ENCODE results near the gene SMYD2.

Gene SMYD2

DNA sequence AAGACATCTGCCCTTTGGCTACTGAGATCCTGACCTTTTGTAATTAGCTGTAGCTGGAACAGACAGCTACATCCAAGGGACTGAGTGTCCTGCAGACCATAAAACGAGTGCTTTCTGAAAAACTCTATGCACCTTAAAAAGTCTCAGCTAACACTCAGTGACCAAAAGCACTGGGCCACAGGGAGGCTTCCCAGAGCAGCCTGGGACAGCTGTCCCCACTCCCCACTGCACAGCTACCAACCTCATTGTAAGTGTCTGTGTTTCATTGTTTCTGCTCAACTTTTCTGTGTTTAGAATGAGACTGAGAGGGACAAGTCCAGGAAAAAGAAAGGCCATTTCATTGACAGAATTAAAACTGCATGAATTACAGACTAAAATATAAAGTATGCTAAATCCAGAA, 80.7 kb downstream of the SMYD2 start:
- DNase-seq (ENCODE audit: low read depth), result no peak

DNA sequence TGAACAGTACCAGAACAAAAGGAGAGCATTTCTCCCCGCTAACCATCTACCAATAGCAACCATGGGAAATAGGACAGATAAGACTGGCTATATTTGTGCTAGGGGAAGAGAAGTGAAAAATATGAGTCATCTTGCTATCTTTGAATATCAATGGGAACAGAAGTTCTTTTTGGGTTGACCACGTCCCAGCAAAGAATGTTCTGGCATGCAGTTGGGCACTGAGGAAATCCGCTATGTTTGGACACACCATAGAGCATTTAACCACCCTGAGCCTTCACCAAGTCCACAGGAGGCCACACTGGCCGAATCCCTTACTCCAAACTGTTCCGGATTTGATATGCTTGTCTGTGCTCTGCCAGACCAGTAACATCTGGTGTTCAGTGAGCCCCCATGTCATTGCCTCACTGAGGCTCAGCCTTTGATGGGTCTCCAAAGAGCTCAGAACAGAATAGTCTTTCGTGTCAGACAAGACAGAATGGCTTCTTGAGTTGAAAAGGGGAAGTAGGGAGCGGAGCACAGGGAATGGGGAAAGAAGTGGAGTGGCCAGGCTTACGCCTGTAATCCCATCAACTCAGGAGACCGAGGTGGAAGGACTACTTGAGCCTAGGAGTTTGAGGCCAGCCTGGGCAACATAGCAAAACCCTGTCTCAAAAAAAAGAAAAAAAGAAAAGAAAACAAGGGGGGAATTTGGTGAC, 81.4 kb downstream of the SMYD2 start:
- DNase-seq (ENCODE audit: low read depth), result no peak

DNA sequence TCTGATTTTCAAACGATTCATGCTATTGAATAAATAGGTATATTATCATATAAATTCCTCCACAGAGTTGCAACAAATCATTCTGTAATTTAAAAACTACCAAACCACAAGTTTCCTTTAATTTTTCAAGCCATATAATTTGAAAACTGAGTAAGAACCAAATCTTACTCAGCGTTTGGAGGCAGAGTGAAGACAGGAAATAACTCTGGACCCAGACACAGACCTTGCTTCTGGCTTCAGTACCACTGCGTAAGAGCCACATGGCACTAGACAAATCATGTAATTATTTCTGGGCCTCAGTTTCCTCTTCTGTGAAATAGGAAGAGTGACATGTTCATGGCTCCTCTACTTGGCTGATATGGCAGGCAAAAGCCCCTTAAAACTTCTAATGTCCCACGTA, 82.4 kb downstream of the SMYD2 start:
- DNase-seq (ENCODE audit: low read depth), result no peak

DNA sequence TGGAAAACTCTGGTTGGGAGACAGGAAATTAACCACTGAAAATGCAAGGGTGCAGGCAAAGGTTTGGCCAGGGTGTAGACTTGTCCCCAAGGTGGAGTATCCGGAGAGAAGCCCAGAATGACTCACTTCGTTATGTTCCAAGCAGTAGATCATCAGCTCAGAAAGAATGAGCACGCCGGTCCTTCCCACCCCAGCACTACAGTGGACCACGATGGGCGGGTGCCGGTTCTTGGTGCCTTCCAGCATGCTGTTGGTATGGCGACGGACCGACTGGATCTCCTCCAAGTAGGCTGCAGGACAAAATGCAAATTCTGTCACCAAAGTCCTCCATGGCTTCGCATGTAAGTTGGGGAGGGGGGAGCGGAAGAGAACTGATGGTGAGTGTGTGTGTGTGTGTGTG, 83.4 kb downstream of the SMYD2 start:
- DNase-seq (ENCODE audit: low read depth), result no peak

DNA sequence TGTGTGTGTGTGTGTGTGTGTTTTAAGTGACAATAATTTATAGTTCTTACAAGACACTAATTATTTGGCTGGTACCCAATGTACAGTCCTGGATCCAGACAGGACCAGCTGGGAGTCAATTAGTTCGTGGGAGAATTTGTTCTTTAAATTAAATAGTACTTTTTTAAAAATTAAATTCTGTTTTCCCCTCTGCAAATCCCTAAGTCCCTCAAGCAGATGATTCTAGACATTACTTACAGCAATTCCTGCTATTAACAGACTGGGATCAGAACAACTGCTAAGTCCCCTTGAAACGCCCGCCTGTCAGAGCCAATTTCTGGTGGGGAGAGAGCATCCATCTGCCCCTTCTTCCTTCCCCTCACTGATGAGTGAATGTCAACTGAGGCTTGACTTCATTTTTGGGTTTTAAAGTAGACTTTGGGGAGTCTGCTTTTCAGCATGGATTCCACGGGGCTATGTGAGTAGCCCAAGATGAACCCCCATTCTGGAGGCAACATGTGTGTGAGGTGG, 83.9 kb downstream of the SMYD2 start:
- DNase-seq (ENCODE audit: low read depth), result no peak

DNA sequence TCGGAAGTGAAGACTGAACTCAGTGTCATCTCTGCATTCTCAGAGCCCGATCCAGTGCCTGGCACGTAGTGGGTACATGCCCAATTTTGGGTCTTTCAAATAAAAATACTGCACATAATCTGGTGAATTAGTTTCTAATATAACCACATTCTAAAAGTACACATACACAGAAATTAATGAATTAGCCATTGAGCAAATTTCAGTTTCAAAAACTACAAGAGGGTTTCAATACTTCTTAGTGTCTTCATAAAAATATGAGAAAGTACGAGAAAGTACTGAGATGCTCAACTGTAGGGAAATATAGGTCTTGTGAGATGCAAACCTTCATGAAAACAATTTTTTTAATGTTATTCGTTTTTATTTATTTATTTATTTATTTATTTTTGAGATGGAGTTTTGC, 86.9 kb downstream of the SMYD2 start:
- no peak for DNase-seq (ENCODE audit: low read depth)

DNA sequence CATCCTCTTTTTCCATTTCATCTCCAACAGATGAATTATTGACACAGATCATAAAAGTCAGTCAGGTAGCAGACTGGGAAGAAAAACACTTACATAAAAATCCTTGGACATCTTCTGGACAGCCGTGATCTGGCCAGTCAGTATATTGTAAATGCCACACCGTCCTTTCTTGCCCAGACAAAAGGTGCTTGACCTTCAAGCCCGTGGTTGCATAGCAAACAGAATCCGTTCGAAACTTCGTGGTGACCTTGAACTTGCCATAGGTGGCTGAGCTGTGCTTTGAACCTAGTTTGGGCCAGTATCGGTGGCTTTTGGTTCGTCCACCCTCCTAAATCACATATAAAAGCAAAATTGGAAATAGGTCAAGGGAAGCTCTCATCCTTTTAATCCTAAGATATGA, 88.4 kb downstream of the SMYD2 start:
- DNase-seq (ENCODE audit: low read depth), result no peak

DNA sequence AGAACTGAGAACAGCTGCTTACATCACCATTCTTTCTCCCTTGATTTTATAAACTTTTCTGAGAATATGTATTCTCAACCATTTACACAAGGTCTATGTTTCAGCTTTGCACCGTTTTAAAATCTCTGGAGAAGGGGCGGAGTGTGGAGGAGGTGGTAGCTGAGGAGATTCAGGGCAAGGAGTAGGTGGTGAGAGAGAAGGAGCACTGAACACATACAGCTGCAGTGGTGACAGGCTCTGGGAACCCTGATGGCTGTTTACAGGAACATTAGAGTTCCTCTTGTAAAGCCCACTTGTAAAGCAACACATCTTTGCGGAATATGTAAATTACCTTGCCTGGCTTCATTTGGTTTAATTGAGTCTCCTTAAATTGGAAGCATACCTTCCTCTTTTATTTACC, 89.7 kb downstream of the SMYD2 start:
- DNase-seq (ENCODE audit: low read depth), result no peak

DNA sequence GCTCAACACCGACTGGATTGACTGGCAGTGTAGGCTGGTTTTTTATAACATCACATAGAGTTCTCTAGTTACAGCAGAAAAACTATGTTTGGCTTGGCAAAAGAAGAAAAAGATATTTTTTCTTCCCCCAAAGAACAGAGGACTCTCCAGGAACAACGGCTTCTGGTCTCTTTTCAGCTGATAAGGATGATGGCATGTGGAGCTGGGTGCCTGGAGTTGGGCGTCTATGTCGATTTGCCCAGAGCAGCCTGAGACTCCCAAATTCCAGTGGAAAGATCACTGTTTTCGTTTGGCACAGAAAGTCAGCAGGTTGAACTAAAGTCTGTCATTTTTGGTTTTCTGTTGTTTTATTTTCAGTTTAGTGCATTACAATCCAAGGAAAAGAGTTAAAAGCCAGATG, 91.1 kb downstream of the SMYD2 start:
- no peak for DNase-seq (ENCODE audit: low read depth)

DNA sequence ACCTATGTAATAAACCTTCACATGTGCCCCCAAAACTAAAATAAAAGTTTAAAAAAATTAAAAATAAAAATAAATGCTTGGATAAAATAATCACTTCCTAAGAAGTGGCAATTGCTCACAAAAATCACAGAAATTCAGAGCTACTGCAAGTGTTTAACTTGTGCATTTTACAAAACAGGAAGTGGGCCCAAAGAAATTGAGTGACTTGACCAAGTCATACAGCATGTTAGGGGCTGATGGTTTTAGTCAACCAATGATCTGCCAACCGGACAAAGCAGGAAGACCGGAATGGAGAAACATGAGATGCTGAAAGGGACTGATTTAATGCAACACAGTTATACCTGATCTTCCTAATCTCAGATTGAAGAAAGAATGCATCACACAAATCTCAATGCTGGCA, 96.5 kb downstream of the SMYD2 start:
- DNase-seq (ENCODE audit: low read depth), result no peak

DNA sequence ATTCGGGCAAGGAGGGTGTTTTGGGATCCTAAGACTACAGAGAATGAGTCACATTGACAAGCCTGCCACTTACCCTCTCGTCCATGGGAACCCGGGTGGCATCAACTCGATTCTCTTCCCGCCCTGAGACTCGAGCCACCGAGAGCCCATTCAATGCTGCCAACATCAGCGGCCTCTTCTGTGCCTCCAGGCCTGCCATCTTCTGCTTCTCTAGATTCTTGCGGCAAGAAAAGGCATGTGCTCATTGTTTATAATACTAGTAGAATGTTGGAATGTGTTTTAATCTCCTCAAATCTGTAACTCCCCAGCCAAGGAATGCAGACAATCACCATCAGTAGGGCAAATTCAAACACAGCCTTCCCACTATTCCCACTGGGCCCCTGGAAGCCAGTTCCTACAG, 96.9 kb downstream of the SMYD2 start:
- DNase-seq (ENCODE audit: low read depth), result no peak

DNA sequence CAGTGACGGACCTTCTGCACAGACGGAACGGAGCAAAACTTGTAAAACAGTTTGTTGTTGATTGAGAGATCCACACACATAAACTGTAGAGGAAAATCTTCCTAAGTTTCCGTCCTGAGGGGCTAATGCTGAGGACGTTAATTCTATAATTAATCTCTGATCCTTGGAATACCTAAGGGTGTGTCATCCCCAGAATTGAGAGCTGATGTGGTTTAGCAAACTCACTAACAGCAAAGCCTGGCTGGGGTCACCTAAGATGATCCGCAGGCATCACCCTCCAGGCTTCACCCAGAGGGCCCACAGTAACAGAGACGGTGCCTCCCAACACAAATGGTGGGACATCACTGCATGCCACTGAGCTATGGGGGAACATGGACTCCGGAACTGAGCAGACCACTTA, 97.5 kb downstream of the SMYD2 start:
- DNase-seq (ENCODE audit: low read depth), result no peak

DNA sequence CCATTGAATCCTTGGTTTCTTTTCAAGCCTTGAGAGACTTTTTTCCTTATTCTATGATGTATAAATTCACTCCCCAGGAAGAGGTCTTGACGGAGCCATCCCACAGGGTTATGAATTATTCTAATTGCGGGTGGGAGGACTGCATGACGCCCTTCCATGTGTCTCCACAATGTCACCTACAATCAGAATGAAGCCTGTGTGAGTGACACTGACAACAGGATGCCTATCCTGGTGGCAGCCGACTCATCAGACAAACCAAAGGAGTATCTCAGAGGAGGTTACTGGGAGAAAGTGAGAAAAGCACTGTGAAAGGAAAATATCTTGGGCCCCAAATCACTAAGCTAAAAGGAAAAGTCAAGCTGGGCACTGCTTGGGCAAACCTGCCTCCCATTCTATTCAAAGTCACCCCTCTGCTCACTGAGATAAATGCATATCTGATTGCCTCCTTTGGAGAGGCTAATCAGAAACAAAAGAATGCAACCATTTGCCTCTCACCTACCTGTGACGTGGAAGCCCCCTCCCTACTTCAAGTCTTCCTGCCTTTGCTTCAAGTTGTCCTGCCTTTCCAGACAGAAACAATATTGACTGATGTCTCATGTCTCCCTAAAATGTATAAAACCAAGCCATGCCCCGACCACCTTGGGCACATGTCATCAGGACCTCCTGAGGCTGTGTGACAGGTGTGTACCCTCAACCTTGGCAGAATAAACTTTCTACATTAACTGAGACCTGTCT, 98.4 kb downstream of the SMYD2 start:
- DNase-seq (ENCODE audit: low read depth), result no peak

DNA sequence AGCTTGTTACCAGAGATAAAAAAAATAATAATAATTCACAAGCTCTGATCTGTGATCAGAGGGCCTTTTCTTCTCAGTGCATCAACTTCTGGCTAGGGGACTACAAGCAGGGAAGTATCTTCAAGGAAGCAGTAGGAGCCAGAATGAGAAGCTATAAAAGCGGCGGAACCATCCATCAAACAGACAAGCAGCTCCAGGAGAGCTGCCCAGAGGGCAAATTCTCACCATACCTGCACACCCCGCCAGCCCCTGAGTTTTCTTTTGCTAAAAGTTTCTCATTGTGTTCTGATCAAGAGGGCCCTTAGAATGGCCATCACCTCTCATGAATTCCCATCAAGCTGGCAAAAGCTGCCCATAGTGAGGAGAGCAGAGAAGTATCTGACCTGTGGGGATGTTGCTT, 99.4 kb downstream of the SMYD2 start:
- no peak for DNase-seq (ENCODE audit: low read depth)

DNA sequence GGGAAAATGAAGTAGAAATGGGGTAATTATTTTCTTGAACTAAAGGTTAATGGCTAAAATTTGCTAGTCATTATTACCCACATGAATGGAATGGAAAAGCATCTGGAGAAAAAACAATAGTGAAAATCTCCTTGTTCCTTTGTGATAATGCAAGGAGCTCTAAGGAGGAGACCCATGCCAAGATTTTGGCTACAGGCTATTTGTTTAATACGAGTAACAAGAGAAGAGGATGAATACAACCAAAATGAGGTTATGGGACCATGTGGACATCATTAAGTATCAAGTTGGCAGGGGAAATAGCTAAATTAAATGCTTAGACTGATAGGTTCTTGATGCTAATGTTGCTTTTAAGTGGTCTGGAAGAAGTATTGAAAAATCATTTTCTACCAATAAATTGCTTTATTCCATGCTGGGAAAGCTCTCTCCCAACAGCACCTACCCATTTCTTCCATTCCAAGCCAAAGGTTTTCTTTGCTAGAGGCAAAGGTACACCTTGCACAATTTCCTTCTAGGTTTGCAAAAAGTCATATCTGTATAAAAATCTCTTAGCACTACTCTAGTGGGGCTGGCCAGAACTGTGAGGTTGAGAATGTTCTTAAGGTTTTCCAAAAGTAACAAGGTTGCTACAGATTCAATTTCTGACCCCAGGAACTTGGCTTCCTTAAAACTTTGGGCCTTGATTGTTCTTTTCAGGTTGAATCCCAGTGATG, 100.2 kb downstream of the SMYD2 start:
- no peak for DNase-seq (ENCODE audit: low read depth)

DNA sequence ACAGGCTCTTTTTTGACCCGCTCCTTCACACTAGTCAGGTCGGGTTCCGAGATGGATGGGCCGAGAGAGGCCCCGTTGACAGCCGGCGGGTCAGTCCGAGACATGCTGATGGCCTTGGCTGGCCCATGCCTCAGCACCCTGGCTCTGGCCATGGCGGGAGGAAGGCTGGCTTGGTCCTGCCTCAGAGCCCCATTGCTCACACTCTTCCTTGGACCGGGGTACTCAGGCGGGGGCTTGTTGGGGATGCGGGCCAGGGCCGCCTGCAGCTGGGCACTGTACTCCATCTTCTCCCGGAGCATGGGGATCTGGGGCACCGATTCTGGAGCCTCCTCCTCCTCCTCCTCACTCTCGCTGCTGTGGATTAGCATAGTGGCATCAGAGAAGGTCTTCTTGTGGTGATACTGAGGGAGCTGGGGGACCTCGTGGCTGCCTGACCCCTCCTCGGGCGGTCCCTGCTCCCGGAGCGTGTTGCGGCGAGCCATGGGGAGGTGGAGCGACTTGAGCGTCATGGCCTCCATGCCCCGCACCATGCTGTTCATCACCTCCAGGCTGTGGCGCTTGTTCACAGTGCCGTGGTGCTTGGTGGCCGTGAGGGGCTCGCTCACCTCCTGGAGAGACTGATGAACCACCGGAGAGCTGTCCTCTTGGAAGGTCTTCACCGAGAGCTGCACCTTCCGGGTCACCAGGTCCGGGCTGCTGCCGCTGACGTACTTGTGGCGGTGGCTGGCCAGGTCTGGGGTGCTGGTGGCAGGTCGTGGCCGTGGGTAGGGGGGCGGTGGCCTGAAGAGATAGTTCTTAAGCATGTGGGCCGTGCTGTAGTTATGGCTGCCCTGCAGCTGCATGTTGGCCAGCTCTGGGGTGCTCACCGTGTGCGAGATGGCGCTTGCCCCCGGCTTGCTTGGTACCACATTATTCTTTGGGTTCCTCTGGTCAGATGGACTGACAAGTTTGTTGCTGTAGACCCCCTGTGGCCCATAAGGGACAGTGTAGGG, 102.7 kb downstream of the SMYD2 start:
- DNase-seq (ENCODE audit: low read depth), result no peak

DNA sequence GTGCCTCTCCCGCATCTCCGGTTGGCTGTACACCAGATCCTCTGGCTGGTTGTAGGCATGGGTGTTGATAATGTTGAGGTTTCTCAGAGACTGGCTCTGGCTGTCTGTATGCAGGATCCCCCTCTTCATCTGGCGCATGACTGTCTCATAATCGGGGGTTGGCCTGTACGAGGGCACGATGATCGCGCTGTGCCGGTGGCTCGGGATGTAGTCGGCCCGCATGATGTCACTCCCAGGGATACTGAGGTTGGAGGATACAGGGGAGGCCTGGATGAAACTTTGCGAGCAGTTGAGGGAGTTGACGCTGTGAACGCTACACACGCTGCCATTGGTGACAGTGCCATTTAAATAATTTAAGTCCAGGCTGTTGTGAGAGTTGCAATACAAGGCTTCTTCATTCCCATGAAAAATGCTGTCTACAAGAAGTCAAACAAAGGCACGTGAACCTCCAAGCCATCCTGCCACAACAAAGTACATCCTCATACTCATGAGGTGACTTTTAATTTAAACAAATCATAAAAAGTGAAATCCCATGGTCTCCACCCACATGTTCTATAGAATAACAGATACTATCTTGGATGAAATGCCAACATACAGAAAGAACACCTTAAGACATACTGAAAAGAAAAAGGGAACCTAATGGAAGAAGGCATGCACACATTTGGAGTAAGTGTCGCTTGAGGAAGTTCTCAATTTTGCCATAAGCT, 103.6 kb downstream of the SMYD2 start:
- no peak for DNase-seq (ENCODE audit: low read depth)

DNA sequence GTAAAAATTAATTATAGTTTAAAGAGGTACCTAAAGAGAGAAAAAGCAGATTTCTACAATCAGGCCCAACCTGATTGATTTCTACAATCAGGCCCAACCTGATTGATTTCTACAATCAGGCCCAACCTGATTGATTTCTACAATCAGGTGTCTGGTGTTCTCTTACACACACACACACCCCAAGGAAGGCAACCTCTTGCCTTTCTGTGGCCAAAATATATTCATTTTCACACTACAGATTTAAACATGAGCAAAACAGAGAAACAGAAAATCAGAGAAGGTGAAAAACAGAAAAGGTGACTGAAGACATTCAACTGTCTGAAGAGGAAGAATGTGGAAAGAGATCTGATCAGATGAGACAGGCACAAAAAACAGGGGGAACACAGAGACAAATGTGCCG, 104.5 kb downstream of the SMYD2 start:
- no peak for DNase-seq (ENCODE audit: low read depth)

DNA sequence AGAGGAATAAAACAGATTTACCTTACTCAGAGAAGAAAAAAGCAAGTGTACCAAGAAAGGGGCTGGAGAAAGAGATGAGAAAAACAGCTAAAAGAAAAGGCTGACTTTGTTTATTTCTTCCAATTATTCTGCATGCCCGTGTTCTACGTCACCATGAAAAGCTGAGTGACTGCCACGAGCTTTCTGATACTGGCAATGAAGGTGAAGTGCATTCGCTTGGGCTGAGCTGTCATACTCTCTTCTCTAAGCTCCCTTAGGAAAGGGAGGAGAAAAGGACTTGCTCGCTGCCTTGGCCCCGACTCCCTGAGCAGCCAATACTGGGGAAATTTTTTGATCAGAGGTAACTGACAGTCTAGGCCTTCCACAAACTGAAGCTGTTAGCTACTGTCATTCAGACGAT, 105.4 kb downstream of the SMYD2 start:
- DNase-seq (ENCODE audit: low read depth), result no peak

Measured in activated T-helper 9 cell treated with anti-CD3 and anti-CD28 coated beads, Interleukin-2, amount 50 U/mL, for 16 hours (primary cell).